Glomerular endothelial cell (primary cell): ENCODE data around the gene FOXP1. TPM values are rescaled to one million over a fixed set of nuclear protein-coding genes. Genes with fewer than 3 reads are reported as not detected.

Experiments used
- DNase-seq: peaks from one replicate; pipeline ENCODE4 v3.0.0-alpha.2; 2011; ENCODE audit warnings: low read depth, low spot score; ENCODE audit errors: extremely low read depth
- total RNA-seq: library from RNA; depleted of rRNA; stranded (reverse); fragments of >200 nt; gene quantifications from 2 replicates; pipeline ENCODE4 v1.2.3, GENCODE V29; 2015

Gene FOXP1
- total RNA-seq, 1 donor from 2014 or later, result 54.8 TPM

DNA sequence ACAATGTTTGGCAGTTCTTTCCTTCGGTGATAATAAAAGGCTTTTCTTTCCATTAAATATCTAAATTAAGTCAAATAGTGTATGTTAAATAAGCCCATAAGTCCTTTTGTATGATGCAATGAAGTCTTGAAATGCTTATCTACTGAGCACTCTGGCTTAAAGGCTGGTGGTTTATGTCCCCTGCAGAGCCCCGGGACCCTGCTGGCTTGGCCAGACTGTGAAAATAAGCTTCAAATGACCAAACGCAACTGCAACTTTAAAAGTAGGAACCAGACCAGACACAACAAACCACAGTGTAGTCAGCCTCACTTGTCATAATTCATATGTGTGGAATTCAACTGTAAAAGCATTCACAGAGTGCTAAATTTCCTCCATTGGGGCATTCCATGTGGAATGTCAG lies 72.5 kb downstream of the FOXP1 start:
- DNase-seq, result no peak

DNA sequence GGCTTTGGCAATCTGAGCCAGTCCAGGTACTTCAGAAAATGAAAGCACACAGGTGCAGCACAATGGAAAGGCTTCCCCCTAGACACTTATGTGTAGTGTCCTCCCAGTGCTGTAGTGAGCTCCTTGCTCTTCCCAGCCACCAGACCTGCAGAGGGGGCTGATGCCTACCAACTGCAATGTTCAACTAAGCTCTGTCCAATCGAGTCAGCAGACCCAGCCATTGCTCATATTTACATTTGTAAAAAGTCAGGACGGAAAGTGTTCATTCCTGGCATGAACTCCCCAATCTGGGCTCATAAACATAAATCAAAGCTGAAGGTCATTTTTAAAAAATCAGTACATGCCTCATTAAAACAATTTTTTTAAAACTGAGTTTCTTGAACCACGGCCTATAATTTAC lies 73.0 kb downstream of the FOXP1 start:
- no peak for DNase-seq

DNA sequence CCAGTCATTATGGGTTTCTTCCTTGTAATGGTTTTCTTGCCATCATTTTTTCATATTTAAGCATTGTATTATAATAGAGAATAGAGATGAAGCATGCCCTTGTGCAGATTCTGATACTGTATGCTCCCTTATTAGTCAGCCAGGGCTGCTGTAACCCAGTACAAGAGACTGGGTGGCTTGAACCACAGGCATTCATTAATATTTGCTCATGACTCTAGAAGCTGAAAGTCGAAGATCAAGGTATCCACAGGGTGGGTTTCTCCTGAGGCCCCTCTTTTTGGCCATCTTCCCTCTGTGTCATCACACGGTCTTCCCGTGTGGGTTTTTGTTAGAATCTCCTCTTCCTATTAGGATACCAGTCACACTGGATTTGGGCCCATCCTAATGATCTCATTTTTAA lies 74.5 kb downstream of the FOXP1 start:
- DNase-seq, result no peak

DNA sequence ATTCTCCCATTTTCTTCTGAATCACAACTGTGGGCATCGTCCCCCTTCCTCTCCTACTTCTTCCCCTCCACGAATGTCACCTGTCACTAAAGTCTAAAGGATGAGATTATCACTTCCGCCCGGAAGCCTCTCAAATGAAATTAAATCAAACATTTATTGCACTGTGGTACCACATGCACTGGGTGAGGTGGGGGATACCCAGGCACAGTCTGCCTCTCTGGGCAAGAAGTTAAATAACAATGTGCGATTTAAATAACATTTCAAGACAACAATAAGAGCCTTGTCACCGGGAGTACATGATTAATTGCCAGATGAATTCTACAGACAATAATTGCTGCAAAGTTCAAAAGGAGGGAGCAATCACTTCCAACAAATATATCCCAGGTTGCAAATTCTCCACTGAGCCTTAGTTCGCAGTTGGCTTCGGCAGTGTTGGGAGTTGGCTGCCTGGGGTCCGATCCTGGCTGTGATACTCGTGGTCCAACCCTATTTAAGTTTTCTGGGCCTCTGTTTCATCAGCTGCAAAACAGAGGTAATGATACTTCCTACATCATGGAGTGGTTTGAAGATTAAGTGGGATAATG lies 77.7 kb downstream of the FOXP1 start:
- no peak for DNase-seq

DNA sequence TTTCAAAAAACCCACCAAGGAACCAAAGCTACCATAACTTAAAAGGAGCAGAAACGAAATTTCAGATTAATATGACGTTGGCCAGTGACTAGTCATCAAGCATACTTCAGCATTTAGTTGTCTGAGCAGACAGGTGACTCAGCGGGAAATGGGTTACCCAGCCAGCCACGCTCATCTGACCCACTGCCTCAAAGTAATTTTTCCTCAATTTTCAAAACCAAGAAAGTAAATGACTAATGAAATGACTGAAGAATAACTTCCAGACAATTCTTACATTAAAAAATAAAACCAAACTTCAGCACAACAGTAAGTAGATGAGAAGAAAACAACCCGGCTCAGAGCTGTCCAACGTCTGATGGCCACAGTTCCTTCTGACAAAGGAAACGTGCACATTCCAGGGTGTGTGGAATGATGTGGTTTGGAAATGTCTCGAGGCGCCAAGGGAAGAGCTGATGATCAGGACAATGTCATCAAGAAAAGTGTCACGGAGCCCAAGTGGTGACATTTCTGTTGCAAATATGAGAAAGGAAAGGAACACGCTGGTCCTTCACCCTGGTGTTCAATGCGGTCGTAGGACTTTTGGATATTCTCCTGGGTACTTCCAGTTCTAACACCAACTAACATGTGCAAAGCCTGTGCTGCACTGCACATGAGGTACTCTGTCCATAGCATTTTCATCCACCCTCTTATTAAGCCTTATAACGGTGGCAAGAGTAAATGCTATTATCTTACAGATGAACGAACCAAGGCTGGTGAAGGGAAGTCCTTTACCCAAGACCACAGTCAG lies 79.1 kb downstream of the FOXP1 start:
- DNase-seq, result peak; percentile 39

DNA sequence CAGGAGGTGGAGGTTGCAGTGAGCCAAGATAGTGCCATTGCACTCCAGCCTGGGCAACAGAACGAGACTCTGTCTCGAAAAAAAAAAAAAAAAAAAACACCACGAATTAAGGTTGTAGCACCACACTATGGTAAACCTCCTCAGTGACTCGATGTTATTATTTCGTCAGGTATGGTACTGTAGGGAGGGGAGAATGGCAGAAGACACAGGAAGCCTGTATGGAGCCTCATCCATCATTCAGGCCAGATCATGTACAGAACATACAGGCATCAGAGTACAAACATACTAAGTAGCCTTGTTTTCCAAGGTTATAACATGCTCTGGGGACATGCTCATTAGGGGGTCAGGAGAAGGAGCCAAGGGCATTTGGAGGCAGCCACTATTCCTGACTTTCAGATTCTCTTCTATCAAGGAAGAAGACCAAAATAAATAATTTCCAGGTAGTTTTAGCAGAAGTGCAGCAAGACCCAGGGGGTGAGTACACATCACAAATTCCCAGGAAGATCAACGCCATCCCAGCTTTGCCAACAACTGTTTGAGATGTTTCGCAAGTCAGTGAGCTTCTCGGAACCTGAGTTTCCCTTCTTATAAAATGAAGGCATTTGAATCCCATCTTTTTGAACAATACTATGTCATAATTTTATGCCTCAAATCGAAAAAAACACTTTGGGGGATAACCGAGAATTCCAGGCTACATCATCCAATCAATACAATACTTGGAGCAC lies 79.8 kb downstream of the FOXP1 start:
- DNase-seq, result no peak

DNA sequence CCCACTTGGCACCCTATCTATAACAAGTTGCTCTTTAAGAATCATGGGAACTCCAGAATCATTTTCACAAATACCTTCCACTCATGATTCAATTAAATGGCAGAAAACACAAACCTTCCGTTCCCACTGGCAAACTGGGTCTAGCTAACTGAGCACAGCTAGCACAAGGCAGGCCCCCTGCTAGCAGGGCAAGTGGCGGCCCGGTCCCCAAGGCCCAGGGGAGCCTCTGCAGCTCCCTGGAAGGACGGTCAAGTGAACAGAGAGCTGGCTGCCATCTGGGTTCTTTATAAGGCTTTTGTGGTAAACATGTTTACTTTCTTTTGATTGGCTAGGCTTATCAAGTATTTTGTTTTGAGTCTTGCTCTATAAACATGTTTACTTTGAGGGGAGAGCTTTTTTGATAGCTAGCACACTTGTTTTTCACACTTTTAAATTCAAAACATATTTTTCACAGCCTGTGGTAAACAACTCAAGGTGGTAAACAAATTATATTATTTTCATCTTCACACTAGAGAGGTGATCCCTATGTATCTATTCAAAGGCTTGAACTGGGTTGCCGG lies 81.4 kb downstream of the FOXP1 start:
- no peak for DNase-seq

DNA sequence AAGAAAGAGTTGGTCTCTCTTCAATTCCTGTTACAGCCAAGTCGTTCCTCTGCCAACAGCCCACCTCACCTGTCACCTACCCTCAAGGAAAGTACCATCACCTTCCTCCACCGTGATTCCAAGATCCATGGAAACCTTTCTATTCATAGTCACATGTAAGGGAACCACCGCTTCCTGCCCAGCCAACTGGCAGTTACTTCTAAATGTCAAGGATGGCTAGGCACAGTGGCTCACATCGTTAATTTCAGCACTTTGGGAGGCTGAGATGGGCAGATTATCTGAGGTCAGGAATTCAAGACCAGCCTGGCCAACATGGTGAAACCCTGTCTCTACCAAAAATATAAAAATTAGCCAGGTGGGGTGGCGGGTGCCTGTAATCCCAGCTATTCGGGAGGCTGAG lies 82.8 kb downstream of the FOXP1 start:
- DNase-seq, result no peak

DNA sequence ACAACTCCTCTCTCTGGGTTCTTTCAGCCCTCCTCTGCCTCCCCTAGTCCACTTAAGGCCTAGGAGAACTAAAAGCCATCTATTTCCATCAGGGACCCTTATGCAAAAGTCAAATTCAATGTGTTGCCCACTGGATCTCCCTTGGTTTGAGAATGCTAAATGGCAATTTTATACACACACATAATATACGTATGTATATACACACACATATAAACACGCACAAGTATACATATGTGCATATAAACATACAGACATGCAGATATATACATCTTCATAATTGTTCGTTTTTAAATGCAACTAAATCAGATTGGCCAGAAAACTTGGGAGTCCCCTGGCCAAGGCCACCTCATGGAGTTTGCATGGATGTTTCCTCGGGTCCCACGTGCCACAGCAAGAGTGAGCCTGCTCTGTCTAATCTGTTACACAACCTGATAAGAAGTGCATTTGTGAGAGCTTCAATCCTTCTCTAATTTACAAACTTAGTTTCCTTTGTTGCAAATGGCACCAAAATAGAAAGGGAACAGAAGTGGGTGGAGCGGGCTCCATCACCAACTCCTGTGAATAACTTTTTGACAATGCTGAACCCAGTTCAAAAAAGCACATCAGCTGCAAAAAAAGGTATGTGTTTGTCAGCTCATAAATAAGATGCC lies 84.2 kb downstream of the FOXP1 start:
- DNase-seq, result no peak

DNA sequence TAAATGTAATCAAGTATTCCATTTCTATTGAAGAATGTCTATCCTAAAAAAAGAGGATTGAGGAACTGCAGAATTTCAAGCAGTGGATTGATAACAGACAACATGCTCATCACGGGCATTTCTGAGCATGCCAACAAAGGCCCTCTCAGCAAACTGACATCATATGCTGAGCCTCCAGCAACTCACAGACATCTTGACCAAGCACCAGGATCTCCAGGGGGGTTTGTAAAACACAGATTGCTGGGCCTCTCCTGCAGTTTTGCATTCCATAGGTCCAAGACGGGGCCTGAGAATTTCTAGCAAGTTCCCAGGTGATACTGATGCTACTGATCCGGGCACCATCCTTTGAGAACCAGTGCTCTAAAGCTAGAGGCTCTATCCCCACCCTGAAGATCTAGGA lies 85.0 kb downstream of the FOXP1 start:
- no peak for DNase-seq

DNA sequence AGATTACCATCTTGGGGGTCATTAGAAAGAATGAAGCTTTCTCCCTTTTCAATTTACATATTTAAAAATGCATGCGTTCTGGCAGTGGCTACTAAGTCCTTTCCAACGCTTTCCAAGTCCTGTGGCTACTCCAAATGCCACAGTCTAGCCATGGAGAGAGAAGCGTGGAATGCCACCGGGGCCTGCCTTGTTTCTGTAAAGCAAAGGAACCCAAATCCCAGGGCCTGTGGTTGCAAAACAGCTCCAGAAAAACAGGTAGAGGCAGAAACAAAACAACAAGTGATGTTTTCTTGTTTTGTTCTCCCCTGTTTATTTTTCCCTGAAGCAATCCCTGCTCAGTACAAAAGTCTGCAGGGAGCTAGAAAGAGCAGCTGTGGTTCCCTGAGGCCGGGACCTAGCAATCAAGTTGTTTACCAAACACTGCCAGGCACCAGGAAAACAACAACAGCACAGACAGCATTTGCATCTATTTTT lies 85.5 kb downstream of the FOXP1 start:
- DNase-seq, result no peak

DNA sequence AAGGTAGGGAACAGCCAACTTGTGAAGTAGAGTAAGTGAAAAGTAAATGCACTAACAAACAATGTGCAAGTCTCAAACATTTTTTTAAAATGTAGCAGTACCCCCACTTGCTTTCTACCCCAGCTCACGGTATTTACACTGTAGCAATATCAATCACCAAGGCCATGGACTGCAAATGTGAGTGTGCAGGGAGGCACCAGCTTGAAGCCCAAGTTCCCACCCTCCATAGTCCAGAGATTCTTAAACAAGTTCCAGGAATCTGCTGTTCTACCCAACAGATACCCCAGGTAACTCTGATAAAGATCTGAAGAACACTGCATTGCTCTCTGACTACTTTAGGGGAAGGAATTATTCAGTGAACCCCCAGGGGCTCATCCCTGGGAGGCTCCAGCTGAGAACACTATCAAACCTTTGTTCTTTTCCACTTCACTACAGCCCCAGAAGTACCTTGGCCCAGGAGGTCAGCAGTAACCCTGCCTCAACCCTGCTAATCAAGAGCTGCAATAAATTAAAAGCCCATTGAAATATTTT lies 86.1 kb downstream of the FOXP1 start:
- no peak for DNase-seq

DNA sequence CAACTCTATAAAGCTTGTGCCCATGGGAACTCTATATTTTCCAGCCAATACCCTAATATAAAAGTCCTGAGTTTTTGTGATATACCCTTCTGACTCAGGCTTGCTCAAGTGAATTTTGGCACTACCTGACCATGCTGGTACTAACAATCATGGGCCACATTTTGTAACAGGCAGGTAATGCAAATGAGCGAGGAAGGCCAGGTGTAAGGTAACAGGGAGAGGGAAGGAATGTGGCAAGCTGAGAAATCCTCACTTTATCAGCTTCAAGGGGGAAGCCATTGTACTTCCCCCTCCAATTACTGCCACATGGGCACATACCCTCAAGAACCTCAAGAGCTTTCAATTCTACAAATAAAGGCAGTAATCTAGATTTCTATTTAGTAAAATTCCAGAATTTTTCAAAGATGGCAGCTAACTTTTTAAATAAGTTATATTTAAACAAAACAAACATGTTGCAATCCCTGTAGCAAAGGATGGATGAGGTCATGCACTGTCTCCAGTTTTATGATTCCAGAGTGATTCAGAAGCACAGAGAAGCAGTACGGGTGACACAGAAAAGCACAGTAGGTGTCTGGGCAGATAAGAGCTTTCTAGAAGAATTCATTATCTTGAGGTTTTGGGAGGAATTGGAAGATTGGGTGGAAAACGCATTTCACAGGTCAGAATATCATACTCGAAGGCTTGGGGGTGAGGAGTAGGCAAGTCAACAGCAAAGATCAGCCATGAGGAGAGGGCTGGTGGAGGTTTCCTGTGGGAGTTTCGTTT lies 87.6 kb downstream of the FOXP1 start:
- DNase-seq, result no peak

DNA sequence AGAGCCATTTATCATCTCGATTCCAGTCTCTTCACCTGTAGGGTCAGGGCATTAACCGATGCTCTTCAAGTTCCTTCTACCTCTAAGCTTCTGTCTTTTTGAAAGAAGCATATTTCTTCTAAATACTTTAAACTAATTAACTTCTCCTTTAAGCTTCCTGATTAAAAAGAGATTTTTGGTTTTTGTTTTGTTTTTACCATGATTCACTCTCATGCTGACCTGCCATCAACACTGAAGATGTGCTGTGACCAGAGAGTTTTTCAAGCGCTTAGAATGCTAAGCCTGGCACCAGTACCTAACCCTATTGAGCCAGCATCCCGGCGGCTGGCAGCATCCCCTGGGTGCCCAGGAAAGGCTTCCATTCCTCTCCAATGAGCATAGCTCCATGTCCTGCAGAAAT lies 89.3 kb downstream of the FOXP1 start:
- DNase-seq, result no peak

DNA sequence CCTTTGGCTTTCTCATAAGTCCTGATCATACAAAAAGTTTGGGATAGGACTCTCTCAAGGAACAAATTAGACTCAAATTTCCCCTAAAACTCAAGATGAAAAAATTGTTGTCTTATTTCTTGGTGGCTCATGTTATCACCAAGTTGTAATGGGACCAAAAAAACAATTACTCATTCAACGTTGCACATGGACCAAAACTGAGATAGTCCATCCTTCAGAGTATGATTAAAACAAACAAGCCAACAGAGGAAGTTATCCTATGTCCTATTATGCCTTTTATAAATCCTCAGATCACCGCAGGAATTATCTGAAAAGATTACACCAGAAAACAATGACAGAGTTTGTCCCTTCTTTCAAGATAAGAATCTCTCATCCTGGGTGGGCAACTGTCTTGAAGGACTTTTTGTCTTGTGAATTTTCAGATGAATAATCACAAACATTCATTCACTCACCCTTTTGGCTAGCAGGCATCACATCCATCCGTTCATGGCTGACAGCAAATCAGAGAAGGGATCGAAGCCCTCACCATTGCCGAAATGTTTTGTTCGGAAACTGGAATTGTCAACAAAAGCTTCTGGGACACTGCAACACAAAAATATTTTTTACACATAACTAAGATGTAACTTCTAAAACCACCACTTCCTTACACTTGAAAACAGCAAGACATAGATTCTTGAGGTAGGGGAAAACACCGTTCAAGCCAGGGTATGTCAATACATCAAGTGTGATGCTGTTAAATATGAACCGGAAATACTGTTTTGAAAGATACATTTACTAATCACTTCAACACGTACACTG lies 90.4 kb downstream of the FOXP1 start:
- no peak for DNase-seq

DNA sequence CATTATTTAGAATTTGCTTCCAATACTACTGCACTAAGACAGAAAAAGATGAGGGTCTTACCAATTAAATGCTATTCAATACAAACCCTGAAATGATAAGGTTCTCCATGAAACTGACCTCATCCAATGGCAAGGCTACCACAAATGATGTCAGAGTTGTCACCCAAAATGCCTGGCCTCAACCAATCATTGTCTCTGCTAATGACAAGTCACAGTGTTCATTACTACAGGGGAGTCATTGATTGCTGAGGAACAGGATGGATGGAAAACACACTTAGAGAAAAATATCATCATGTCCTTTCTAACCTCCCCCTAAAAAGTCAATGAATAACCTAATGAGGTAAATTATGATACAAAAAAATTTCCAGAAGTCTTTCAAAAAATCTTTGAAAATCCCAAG lies 91.0 kb downstream of the FOXP1 start:
- no peak for DNase-seq

DNA sequence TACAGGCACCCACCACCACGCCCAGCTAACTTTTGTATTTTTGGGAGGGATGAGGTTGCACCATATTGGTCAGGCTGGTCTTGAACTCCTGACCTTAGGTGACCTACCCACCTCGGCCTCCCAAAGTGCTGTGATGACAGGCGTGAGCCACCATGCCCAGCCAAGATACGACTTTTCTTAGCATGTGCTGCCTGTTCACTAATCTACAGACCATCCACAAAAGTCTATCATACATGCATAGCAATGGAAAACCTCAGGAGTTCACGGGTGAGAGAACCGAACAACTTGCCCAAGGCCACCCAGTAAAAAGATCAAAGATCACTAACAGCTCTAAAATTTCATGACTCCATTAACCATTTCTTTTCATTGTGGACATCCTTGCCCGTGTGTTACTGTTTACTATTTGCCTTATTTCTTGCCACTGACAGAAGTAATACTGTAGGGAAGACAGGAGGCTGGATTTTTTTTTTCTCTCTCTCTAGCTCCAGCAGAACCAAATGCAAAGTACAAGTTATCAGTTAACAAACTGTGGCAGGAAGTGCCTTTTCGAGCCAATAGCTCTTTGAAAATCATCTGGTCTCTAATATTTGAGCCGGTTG lies 92.3 kb downstream of the FOXP1 start:
- DNase-seq, result no peak

DNA sequence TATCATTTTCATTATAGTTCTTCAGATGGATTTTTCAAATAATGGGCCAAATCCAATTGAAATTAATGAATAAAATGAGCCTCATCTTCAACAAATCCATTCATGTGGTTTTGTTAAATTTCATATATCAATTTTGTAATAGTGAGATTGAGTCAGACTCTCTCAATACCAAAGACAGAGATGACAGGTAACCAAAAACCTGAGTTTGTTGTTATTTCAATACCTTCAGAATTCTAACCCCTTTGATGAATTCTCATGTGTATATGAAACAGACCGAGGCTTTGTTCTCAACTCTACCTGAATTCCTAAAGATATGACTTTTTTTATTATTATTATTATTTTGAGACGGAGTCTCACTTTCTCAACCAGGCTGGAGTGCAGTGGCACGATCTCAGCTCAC lies 92.8 kb downstream of the FOXP1 start:
- DNase-seq, result no peak

DNA sequence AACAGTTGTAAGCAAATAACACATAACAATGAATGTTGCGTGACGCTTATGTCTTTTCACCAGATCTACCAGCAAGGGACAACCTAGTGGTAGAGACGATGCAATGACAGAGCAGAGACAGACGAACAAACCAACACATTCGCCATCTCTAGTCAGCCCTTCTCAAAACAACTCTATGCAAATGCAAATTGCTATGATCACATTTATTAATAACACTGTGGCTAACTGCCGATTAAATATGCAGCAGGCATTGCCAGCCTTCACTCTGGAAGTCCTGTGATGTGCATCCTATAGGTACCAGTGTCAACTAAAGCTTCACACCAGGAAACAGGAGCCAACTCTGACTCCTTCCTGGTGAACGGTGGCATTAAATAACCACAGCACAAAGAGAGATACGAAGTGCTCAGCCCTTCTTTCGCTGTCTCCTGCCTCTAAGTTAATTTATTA lies 94.2 kb downstream of the FOXP1 start:
- no peak for DNase-seq
